SK-N-SH treated with all-trans-retinoic acid at 6 μM for 48 hours (cell line): ENCODE results near the gene OLFML2A.

Experiments
- ATAC-seq: fragments of 200-7000 bp; cut with Tn5 transposase; 3 replicates; pipeline ENCODE4 v1.9.1; 2020; ENCODE audit warnings: mild to moderate bottlenecking, moderate library complexity
- ARNTL ChIP-seq: fragments of 450-650 bp; formaldehyde crosslinking; IDR thresholded peaks from 2 replicates; pipeline ENCODE4 v1.5.0; 2020; ENCODE audit warnings: low read depth, mild to moderate bottlenecking, moderate library complexity, borderline replicate concordance
- BACH2 ChIP-seq: fragments of 250-450 bp; sonication (Bioruptor Pico); IDR thresholded peaks from 2 replicates; pipeline ENCODE4 v1.9.0; 2021; ENCODE audit warnings: mild to moderate bottlenecking, borderline replicate concordance
- CSDC2 ChIP-seq: fragments of 250-450 bp; sonication (Bioruptor Pico); IDR thresholded peaks from 2 replicates; pipeline ENCODE4 v1.5.0; 2020; ENCODE audit warnings: mild to moderate bottlenecking, moderate library complexity
- ESRRG ChIP-seq: fragments of 250-450 bp; sonication (Bioruptor Pico); IDR thresholded peaks from 2 replicates; pipeline ENCODE4 v1.6.1; 2021; ENCODE audit warnings: mild to moderate bottlenecking
- GLIS3 ChIP-seq: fragments of 250-450 bp; sonication (Bioruptor Pico); IDR thresholded peaks from 2 replicates; pipeline ENCODE4 v1.5.0; 2020; ENCODE audit warnings: mild to moderate bottlenecking, moderate library complexity
- ISL1 ChIP-seq: fragments of 250-450 bp; sonication (Bioruptor Pico); IDR thresholded peaks from 2 replicates; pipeline ENCODE4 v2.1.2; 2022; ENCODE audit warnings: mild to moderate bottlenecking, moderate library complexity
- OSR1 ChIP-seq: fragments of 250-450 bp; sonication (Bioruptor Pico); IDR thresholded peaks from 2 replicates; pipeline ENCODE4 v1.8.0; 2022; ENCODE audit warnings: moderate library complexity, mild to moderate bottlenecking, inconsistent platforms
- RARB ChIP-seq: fragments of 250-450 bp; sonication (Bioruptor Pico); IDR thresholded peaks from 2 replicates; pipeline ENCODE4 v1.8.0; 2021; ENCODE audit warnings: mild to moderate bottlenecking, moderate library complexity
- SNAI2 ChIP-seq: fragments of 250-450 bp; sonication (Bioruptor Pico); IDR thresholded peaks from 2 replicates; pipeline ENCODE4 v1.5.0; 2020; ENCODE audit warnings: mild to moderate bottlenecking, moderate library complexity
- TCF4 ChIP-seq: fragments of 250-450 bp; sonication (Bioruptor Pico); IDR thresholded peaks from 2 replicates; pipeline ENCODE4 v1.8.0; 2021; ENCODE audit warnings: mild to moderate bottlenecking, moderate library complexity, borderline replicate concordance
- TOX ChIP-seq: fragments of 250-450 bp; sonication (Bioruptor Pico); IDR thresholded peaks from 2 replicates; pipeline ENCODE4 v1.8.0; 2021; ENCODE audit warnings: mild to moderate bottlenecking, moderate library complexity, borderline replicate concordance
- ZFP3 ChIP-seq: fragments of 250-450 bp; sonication (Bioruptor Pico); IDR thresholded peaks from 2 replicates; pipeline ENCODE4 v1.5.0; 2020; ENCODE audit warnings: mild to moderate bottlenecking, moderate library complexity
- ZFP30 ChIP-seq: fragments of 450-650 bp; formaldehyde crosslinking; IDR thresholded peaks from 2 replicates; pipeline ENCODE4 v1.5.0; 2022; ENCODE audit warnings: mild to moderate bottlenecking, moderate library complexity
- ZNF565 ChIP-seq: fragments of 450-650 bp; formaldehyde crosslinking; conservative IDR thresholded peaks from 2 replicates; pipeline ENCODE4 v1.5.0; 2020; ENCODE audit warnings: low read depth, mild to moderate bottlenecking, moderate library complexity
- ZNF70 ChIP-seq: fragments of 450-650 bp; formaldehyde crosslinking; IDR thresholded peaks from 2 replicates; pipeline ENCODE4 v1.5.0; 2020; ENCODE audit warnings: mild to moderate bottlenecking, moderate library complexity
- ZNF8 ChIP-seq: fragments of 450-650 bp; formaldehyde crosslinking; IDR thresholded peaks from 2 replicates; pipeline ENCODE4 v1.5.0; 2020; ENCODE audit warnings: mild to moderate bottlenecking, moderate library complexity
- TF ChIP-seq, protein P1 (sequence below): fragments of 250-450 bp; sonication (Bioruptor Pico); IDR thresholded peaks from 2 replicates; pipeline ENCODE4 v1.8.0; 2021; ENCODE audit warnings: low read depth, mild to moderate bottlenecking, moderate library complexity, borderline replicate concordance
- TF ChIP-seq, protein P2 (sequence below): fragments of 250-450 bp; sonication (Bioruptor Pico); IDR thresholded peaks from 2 replicates; pipeline ENCODE4 v1.5.1; 2020; ENCODE audit warnings: low read depth, mild to moderate bottlenecking, moderate library complexity
- TF ChIP-seq, protein P3 (sequence below): fragments of 250-450 bp; sonication (Bioruptor Pico); IDR thresholded peaks from 2 replicates; pipeline ENCODE4 v1.5.0; 2020; ENCODE audit warnings: mild to moderate bottlenecking, moderate library complexity
- TF ChIP-seq, protein P4 (sequence below): fragments of 250-450 bp; sonication (Bioruptor Pico); IDR thresholded peaks from 2 replicates; pipeline ENCODE4 v1.8.0; 2020; ENCODE audit warnings: mild to moderate bottlenecking, moderate library complexity, borderline replicate concordance
- TF ChIP-seq, protein P5 (sequence below): fragments of 250-450 bp; sonication (Bioruptor Pico); IDR thresholded peaks from 2 replicates; pipeline ENCODE4 v1.5.1; 2021; ENCODE audit warnings: mild to moderate bottlenecking, moderate library complexity

Gene OLFML2A

DNA sequence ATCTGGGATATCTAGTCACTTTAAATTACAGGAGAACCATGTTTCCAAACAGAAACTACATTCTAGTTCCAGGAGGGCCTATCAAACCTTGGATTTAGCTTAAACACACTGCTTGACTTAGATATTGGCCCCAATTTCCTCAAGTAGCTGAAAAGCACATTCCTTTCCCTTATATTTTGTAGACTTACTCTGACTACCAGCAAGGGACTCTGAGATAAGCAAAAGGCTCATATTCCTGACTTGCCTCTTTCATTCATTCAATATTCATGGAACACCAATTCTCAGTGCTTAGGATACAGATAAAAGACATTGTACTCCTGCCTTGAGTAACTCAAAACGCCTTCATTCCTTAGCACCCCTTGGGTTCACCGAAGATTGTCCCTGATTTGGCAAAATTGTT, 17.6 kb upstream of the OLFML2A start:
- no peak for TF ChIP-seq TOX (CRISPR knock-in tag)

DNA sequence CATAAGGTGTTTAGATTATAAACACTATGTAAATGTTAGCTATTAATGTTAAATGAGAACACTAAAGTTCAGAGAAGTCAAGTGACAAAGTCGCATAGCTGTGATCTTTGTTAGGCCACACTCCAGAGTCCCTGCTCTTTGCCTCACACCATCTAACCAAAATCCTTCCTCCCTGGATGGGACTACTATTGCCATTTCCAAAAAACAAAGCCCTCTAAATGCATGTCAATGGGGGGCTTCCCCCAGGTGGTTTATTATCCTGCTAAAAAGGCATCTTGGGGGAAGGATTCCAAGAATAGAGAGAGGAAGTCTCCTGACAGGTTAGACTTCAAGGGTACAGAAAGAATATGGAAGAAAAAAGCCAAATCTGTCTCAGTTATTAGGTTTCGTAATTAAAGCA, 16.2 kb upstream of the OLFML2A start:
- TF ChIP-seq CSDC2 (CRISPR knock-in tag) (no peak), ZNF8 (CRISPR knock-in tag) (no peak), OSR1 (CRISPR knock-in tag) (no peak), TCF4 (CRISPR knock-in tag) (no peak), SNAI2 (CRISPR knock-in tag) (no peak), ZFP30 (no peak), ISL1 (no peak), ZNF565 (no peak), ESRRG (CRISPR knock-in tag) (no peak), GLIS3 (CRISPR knock-in tag) (no peak), ZFP3 (CRISPR knock-in tag) (no peak), BACH2 (CRISPR knock-in tag) (no peak)
- TF ChIP-seq, protein P1, sequence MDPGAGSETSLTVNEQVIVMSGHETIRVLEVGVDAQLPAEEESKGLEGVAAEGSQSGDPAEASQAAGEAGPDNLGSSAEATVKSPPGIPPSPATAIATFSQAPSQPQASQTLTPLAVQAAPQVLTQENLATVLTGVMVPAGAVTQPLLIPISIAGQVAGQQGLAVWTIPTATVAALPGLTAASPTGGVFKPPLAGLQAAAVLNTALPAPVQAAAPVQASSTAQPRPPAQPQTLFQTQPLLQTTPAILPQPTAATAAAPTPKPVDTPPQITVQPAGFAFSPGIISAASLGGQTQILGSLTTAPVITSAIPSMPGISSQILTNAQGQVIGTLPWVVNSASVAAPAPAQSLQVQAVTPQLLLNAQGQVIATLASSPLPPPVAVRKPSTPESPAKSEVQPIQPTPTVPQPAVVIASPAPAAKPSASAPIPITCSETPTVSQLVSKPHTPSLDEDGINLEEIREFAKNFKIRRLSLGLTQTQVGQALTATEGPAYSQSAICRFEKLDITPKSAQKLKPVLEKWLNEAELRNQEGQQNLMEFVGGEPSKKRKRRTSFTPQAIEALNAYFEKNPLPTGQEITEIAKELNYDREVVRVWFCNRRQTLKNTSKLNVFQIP: no peak
- TF ChIP-seq, protein P2, sequence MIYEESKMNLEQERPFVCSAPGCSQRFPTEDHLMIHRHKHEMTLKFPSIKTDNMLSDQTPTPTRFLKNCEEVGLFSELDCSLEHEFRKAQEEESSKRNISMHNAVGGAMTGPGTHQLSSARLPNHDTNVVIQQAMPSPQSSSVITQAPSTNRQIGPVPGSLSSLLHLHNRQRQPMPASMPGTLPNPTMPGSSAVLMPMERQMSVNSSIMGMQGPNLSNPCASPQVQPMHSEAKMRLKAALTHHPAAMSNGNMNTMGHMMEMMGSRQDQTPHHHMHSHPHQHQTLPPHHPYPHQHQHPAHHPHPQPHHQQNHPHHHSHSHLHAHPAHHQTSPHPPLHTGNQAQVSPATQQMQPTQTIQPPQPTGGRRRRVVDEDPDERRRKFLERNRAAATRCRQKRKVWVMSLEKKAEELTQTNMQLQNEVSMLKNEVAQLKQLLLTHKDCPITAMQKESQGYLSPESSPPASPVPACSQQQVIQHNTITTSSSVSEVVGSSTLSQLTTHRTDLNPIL (CRISPR knock-in tag): no peak
- ATAC-seq: no peak

More for the DNA sequence above, 17.6 kb upstream of the OLFML2A start:
- ATAC-seq: no peak

DNA sequence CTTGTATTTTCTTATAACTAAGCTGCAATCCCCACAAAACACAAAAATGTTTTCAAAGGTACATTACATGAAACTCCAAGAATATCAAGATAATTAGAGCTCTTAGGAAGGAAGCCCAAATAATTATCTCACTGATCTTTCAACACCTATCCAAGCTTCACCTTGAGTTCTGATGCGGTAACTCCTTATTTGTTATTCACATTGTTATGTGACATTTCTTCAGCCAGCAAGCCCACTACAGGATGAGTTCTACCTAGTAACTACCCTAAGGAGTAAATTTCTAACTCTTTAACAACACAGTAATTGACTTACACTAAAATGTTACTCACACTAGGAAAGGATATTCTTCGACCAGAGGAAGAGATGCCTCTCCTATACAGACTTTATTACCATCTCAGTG, 15.7 kb upstream of the OLFML2A start:
- ATAC-seq: no peak
- TF ChIP-seq RARB (CRISPR knock-in tag) (no peak), ZFP3 (CRISPR knock-in tag) (no peak), ESRRG (CRISPR knock-in tag) (no peak), TOX (CRISPR knock-in tag) (no peak), ISL1 (no peak), SNAI2 (CRISPR knock-in tag) (no peak)
- TF ChIP-seq, protein P3, sequence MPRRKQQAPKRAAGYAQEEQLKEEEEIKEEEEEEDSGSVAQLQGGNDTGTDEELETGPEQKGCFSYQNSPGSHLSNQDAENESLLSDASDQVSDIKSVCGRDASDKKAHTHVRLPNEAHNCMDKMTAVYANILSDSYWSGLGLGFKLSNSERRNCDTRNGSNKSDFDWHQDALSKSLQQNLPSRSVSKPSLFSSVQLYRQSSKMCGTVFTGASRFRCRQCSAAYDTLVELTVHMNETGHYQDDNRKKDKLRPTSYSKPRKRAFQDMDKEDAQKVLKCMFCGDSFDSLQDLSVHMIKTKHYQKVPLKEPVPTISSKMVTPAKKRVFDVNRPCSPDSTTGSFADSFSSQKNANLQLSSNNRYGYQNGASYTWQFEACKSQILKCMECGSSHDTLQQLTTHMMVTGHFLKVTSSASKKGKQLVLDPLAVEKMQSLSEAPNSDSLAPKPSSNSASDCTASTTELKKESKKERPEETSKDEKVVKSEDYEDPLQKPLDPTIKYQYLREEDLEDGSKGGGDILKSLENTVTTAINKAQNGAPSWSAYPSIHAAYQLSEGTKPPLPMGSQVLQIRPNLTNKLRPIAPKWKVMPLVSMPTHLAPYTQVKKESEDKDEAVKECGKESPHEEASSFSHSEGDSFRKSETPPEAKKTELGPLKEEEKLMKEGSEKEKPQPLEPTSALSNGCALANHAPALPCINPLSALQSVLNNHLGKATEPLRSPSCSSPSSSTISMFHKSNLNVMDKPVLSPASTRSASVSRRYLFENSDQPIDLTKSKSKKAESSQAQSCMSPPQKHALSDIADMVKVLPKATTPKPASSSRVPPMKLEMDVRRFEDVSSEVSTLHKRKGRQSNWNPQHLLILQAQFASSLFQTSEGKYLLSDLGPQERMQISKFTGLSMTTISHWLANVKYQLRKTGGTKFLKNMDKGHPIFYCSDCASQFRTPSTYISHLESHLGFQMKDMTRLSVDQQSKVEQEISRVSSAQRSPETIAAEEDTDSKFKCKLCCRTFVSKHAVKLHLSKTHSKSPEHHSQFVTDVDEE (CRISPR knock-in tag): no peak
- TF ChIP-seq, protein P4, sequence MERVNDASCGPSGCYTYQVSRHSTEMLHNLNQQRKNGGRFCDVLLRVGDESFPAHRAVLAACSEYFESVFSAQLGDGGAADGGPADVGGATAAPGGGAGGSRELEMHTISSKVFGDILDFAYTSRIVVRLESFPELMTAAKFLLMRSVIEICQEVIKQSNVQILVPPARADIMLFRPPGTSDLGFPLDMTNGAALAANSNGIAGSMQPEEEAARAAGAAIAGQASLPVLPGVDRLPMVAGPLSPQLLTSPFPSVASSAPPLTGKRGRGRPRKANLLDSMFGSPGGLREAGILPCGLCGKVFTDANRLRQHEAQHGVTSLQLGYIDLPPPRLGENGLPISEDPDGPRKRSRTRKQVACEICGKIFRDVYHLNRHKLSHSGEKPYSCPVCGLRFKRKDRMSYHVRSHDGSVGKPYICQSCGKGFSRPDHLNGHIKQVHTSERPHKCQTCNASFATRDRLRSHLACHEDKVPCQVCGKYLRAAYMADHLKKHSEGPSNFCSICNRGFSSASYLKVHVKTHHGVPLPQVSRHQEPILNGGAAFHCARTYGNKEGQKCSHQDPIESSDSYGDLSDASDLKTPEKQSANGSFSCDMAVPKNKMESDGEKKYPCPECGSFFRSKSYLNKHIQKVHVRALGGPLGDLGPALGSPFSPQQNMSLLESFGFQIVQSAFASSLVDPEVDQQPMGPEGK: no peak
- TF ChIP-seq, protein P5, sequence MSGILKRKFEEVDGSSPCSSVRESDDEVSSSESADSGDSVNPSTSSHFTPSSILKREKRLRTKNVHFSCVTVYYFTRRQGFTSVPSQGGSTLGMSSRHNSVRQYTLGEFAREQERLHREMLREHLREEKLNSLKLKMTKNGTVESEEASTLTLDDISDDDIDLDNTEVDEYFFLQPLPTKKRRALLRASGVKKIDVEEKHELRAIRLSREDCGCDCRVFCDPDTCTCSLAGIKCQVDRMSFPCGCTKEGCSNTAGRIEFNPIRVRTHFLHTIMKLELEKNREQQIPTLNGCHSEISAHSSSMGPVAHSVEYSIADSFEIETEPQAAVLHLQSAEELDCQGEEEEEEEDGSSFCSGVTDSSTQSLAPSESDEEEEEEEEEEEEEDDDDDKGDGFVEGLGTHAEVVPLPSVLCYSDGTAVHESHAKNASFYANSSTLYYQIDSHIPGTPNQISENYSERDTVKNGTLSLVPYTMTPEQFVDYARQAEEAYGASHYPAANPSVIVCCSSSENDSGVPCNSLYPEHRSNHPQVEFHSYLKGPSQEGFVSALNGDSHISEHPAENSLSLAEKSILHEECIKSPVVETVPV: no peak

DNA sequence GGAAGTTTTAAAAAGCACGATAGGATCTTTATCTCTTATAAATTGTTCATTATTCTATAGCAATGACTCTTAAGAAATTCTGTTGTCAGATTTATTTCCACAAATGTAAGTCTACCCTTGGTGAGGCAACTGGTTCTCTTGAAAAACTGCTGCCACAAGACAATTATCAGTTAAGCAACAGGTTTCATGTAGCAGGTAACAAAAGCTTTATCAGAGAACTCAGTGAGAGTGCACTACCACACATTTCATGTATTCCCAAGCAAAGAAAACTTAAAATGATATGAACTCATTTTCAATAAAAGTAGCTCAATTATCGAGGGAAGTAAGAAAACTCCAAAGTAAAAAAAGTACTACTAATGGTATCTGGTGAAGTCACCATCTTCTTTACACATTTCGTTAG, 15.2 kb upstream of the OLFML2A start:
- ATAC-seq: no peak
- TF ChIP-seq, protein P5: no peak
- TF ChIP-seq ISL1 (no peak), ZNF8 (CRISPR knock-in tag) (no peak), ARNTL (CRISPR knock-in tag) (no peak), TOX (CRISPR knock-in tag) (no peak), TCF4 (CRISPR knock-in tag) (no peak), ZNF70 (CRISPR knock-in tag) (no peak), ZFP30 (no peak), BACH2 (CRISPR knock-in tag) (no peak)
- TF ChIP-seq, protein P1: no peak
- TF ChIP-seq, protein P3 (CRISPR knock-in tag): no peak
